ENCODE data around the gene ADAMTSL4. TPM values are rescaled to one million over a fixed set of nuclear protein-coding genes. Genes with fewer than 3 reads are reported as not detected.

Gene ADAMTSL4
- total and polyA plus RNA-seq, 9 of the 15 experiments (the other 6 are each of a cell fraction or from before 2014, with no cell fraction given): 12.7 to 212 (median 35.6) TPM

- TF ChIP-seq CEBPB (tag; IDR thresholded peaks at IDR 0.05) (0 out of 2 replicates have a peak, but pooled peaks have one; percentile 59), CXXC5 (CRISPR knock-in tag; IDR thresholded peaks at IDR 0.05) (0 out of 2 replicates have a peak, but pooled peaks have one; percentile 61), ZBED1 (IDR thresholded peaks at IDR 0.05) (peak; percentile 88; the same call in 1 of the 2 replicates), SNIP1 (IDR thresholded peaks at IDR 0.05; ENCODE audit: low read depth) (no peak), HDAC6 (IDR thresholded peaks at IDR 0.05; ENCODE audit: low read depth, low read length) (no peak), ZEB2 (IDR thresholded peaks at IDR 0.05) (no peak), FUS (optimal IDR thresholded peaks at IDR 0.05; ENCODE audit: low read depth, low read length) (peak; percentile 98), POLR2B (IDR thresholded peaks at IDR 0.05; ENCODE audit: low read depth, partially characterized antibody) (peak; percentile 98), ZNF79 (CRISPR knock-in tag; IDR thresholded peaks at IDR 0.05; ENCODE audit: low read depth) (no peak), ZNF830 (CRISPR knock-in tag; IDR thresholded peaks at IDR 0.05) (peak; percentile 61; the same call in 1 of the 2 replicates), PURB (CRISPR knock-in tag; IDR thresholded peaks at IDR 0.05; ENCODE audit: low read depth) (no peak), MEF2D (tag; conservative IDR thresholded peaks at IDR 0.05; ENCODE audit: low read depth) (no peak), HINFP (tag; conservative IDR thresholded peaks at IDR 0.05; ENCODE audit: low read depth) (no peak), HMG20B (CRISPR knock-in tag; IDR thresholded peaks at IDR 0.05) (no peak), POLR2AphosphoS2 (IDR thresholded peaks at IDR 0.05; ENCODE audit: low read length) (peak; percentile 92; the same call in 1 of the 2 replicates), ZBTB5 (IDR thresholded peaks at IDR 0.05) (no peak), ZBTB7A (IDR thresholded peaks at IDR 0.05; ENCODE audit: borderline replicate concordance, control insufficient read depth, low read depth, low read length) (peak; percentile 93), ZNF280B (CRISPR knock-in tag; IDR thresholded peaks at IDR 0.05) (no peak), SNAPC5 (CRISPR knock-in tag; IDR thresholded peaks at IDR 0.05) (no peak), ZNF133 (CRISPR knock-in tag; IDR thresholded peaks at IDR 0.05) (no peak), MYNN (IDR thresholded peaks at IDR 0.05) (no peak), MYNN (CRISPR knock-in tag; IDR thresholded peaks at IDR 0.05) (0 out of 2 replicates have a peak, but pooled peaks have one; percentile 41), ZFP1 (CRISPR knock-in tag; IDR thresholded peaks at IDR 0.05) (0 out of 2 replicates have a peak, but pooled peaks have one; percentile 38)
These were observed 30.1 kb downstream of the ADAMTSL4 start, which contains the start of gene MCL1 (continued) for GRCh38 chr1:150579110-150579944.

All from K562 (cell line).